NOMO-1 treated with DMSO at 0.1 percent for 48 hours (cell line): ENCODE data around the gene DUSP16.
"Not testable (repeated sequence)": the region's sequence is repeated elsewhere in the genome, so short reads cannot be mapped to it uniquely, and the experiment has no call there.

Experiments used
- DNase-seq: peaks from one replicate; lab custom pipeline; 2025; ENCODE audit not compliant: unreplicated experiment; lab: John Stamatoyannopoulos, UW

The DUSP16 gene

GRCh38 chr12:12521888-12522287 is 40.8 kb downstream of the DUSP16 start:
- DNase-seq, result no peak

GRCh38 chr12:12521044-12521485 is 41.6 kb downstream of the DUSP16 start:
- no peak for DNase-seq

- peak; percentile 25 for DNase-seq
Measured at GRCh38 chr12:12520273-12520672, 42.4 kb downstream of the DUSP16 start.

GRCh38 chr12:12519354-12519998 is 43.2 kb downstream of the DUSP16 start:
- no peak for DNase-seq

- no peak for DNase-seq
Measured at GRCh38 chr12:12518919-12519318, 43.7 kb downstream of the DUSP16 start.

GRCh38 chr12:12518464-12518845 is 44.2 kb downstream of the DUSP16 start:
- DNase-seq, result no peak

- no peak for DNase-seq
Measured at GRCh38 chr12:12513416-12514006, 49.2 kb downstream of the DUSP16 start.

- no peak for DNase-seq
Measured at GRCh38 chr12:12511895-12512711, 50.6 kb downstream of the DUSP16 start.

GRCh38 chr12:12511021-12511783 is 51.5 kb downstream of the DUSP16 start:
- no peak for DNase-seq

GRCh38 chr12:12510551-12510950 is 52.1 kb downstream of the DUSP16 start:
- DNase-seq, result no peak

GRCh38 chr12:12510141-12510540 is 52.5 kb downstream of the DUSP16 start:
- no peak for DNase-seq

GRCh38 chr12:12508612-12509011 is 54.1 kb downstream of the DUSP16 start:
- DNase-seq, result no peak

- no peak for DNase-seq
Measured at GRCh38 chr12:12507121-12507520, 55.5 kb downstream of the DUSP16 start.

GRCh38 chr12:12506496-12506890 is 56.2 kb downstream of the DUSP16 start:
- no peak for DNase-seq

GRCh38 chr12:12505544-12506495 is 56.8 kb downstream of the DUSP16 start:
- DNase-seq, result no peak

- no peak for DNase-seq
Measured at GRCh38 chr12:12503384-12504078, 59.1 kb downstream of the DUSP16 start.

- DNase-seq, result no peak
Measured at GRCh38 chr12:12502815-12503151, 59.9 kb downstream of the DUSP16 start.

GRCh38 chr12:12502130-12502814 is 60.4 kb downstream of the DUSP16 start:
- DNase-seq, result not testable (repeated sequence)

- DNase-seq, result no peak
Measured at GRCh38 chr12:12501121-12501520, 61.5 kb downstream of the DUSP16 start.
